AG09309 (cell line): ENCODE measurements around the gene DSE.

Experiments used
- DNase-seq: peaks from one replicate; pipeline ENCODE4 v3.0.0-alpha.2; 2010; ENCODE audit warnings: low read depth
- H3K4me3 ChIP-seq: 2 replicates; pipeline ENCODE4 v1.5.1; 2011; ENCODE audit warnings: mild to moderate bottlenecking, low read depth, low read length, moderate library complexity; ENCODE audit not compliant: control insufficient read depth
- TF ChIP-seq, protein P1 (sequence below): IDR thresholded peaks from 2 replicates; pipeline ENCODE4 v1.5.1; 2011; ENCODE audit warnings: mild to moderate bottlenecking, low read depth, low read length, inconsistent platforms; ENCODE audit not compliant: insufficient read depth, control insufficient read depth; ENCODE audit errors: missing control alignments

The DSE gene

DNA sequence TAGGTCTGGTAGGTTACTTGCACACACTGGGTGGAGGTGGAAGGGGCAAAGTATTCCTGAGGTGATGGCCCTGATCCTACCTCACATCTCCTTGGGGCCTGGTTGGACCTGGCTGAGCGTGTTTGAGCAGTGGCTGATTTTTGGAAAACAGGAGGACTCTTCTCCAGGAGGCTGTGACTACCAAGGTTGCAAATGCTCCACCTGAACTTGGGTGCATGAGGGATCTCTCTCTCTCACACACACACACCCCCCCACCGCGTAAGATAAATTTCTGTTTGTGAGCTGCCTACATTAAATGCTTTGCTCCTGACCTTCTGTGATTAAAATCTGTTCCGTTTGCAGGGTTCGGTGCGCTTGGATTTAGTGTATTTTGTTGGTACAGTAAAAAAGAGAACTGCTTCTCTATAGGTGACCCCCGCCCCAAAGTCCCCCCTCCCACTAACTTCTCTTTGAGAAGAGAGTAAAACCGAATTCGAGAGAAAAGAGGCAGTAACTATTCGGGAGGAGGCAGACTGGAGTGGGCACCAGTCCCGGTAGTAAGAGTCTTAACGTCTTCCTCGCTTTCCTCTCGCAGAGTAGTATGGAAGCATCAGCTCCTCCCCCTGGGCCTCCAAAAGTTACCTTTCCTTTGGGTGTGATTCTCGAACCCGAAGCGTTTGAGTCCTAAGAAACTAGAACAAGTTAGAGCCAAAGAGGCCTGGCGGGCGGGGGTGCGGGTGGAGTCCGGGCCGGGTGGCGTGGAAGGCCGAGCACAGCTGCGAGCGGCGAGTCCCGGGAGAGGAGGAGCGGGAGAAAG lies 585 bp upstream of the DSE start:
- no peak for DNase-seq
- H3K4me3 ChIP-seq: peak overlapping the region; percentile 61

DNA sequence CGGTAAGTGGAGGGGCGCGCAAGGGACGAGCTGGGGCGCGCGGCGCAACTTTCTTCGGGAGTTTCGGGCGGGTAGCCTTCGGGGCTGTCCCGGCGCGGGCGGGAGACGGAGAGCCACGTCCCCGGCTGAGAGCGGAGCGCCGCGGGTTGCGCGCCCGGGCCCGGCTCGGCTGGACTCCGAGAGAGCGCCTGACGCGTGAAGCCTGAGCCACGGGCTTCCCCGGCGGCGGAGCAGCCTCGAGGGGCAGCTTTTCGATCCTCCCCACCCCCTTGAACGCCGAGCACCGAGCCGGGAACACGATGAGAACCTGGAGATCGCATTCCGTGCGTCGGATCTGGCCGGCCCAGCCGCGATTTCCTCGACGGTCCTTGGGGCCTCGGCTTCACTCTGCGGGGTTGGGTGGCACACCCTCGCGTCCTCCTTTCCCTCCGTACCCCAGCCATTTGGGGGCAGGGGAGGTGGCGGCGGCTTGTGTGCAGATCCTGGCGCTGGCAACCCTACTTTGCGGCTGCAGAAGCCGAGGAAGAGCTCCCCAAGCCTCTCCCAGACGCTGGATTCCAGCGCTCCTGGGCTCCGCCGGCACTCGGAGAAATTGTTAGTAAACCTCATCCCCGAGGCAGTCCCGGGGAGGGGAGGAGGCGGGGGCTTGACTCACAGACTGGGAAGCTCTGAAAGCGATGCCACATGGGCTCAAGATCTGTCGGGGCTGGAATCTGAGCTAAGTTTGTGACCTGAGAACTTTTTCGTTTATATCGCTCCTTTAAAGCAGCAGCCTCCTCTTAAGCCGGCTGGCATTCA lies 572 bp downstream of the DSE start:
- peak; percentile 75 for DNase-seq
- TF ChIP-seq, protein P1, sequence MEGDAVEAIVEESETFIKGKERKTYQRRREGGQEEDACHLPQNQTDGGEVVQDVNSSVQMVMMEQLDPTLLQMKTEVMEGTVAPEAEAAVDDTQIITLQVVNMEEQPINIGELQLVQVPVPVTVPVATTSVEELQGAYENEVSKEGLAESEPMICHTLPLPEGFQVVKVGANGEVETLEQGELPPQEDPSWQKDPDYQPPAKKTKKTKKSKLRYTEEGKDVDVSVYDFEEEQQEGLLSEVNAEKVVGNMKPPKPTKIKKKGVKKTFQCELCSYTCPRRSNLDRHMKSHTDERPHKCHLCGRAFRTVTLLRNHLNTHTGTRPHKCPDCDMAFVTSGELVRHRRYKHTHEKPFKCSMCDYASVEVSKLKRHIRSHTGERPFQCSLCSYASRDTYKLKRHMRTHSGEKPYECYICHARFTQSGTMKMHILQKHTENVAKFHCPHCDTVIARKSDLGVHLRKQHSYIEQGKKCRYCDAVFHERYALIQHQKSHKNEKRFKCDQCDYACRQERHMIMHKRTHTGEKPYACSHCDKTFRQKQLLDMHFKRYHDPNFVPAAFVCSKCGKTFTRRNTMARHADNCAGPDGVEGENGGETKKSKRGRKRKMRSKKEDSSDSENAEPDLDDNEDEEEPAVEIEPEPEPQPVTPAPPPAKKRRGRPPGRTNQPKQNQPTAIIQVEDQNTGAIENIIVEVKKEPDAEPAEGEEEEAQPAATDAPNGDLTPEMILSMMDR: no peak
- peak overlapping the region; percentile 61 for H3K4me3 ChIP-seq

More for the DNA sequence above, 585 bp upstream of the DSE start:
- TF ChIP-seq, protein P1: no peak

DNA sequence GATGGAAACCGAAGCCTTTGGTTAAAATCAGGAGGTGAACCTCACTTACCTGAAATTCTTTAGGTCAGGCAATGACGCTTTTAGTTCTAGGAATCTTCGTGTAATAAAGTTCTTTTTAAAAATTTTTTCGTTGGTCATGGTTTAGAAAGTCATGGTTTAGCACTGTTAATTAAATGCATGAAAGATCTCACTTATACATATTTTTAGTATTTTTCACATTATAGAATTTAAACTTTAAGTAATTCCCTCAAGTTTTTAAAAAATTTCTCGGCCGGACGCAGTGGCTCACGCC lies 1.1 kb downstream of the DSE start:
- TF ChIP-seq, protein P1: no peak
- H3K4me3 ChIP-seq: peak overlapping the region; percentile 61
- DNase-seq: no peak

DNA sequence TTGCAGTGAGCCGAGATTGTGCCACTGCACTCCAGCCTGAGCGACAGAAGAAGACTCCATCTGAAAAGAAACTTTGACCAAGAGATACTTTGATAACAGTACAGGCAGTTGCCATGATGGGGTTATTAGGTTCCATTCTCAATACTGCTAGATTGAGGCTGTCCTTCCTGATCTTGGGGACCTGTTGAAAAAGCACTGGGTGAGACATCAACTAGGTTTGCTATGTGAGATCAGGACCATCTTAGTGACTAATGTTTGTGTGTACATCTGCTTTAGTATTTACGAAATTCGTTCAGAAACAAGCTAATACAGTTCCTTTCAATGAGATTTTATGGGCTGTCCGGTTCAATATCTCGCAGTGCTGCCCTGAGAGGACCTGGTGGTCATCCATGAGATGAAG lies 2.6 kb downstream of the DSE start:
- no peak for DNase-seq
- H3K4me3 ChIP-seq: no peak overlapping the region
- TF ChIP-seq, protein P1: no peak

DNA sequence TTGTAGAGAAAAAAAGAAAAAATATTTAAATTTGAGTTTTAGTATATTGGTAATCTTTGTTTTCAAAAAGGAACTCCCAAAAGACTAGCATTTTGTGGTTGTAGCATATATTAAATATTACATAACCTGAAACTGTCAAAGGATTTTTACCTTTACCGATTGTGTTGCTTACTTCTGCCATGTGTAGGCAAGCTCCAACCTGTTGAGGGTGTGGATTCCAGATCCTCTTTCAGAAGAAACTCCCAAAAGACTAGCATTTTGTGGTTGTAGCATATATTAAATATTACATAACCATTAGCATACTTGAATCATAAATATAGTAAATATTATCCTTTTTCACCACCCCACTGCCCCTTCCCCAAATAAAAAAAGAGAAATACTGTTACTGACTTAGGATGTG lies 3.2 kb downstream of the DSE start:
- no peak overlapping the region for H3K4me3 ChIP-seq
- no peak for DNase-seq
- TF ChIP-seq, protein P1: no peak

DNA sequence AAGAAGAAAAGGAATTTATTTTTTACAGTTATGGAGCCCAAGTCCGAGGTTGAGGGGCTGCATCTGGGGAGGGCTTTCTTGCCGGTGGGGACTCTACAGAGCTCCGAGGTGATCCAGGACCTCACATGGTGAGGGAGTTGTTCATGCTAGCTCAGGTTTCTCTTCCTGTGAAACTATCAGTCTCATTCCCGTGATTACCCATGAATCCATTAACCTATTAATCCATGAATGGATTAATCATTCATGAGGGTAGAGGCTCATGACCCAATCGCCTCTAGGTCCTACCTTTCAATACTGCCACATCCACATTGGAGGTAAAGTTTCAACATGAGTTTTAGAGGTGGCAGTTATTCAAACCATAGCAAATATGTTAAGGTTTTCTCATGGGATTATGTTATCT lies 3.8 kb downstream of the DSE start:
- no peak for DNase-seq
- H3K4me3 ChIP-seq: no peak overlapping the region
- TF ChIP-seq, protein P1: no peak
